Upper lobe of left lung (tissue), 6 donors: Measurements from ENCODE around the gene EML1. TPM values are rescaled to one million over a fixed set of nuclear protein-coding genes. Genes with fewer than 3 reads are reported as not detected.

ENCODE experiments used
- ATAC-seq, 2 donors: fragments of 200-7000 bp; cut with Tn5 transposase; one replicate each; pipeline ENCODE4 v1.9.1; 2022; ENCODE audit warnings: mild to moderate bottlenecking in 2 of 2, moderate library complexity in 2 of 2; ENCODE audit not compliant: low FRiP score in 2 of 2
- DNase-seq, 2 donors: peaks; one replicate each; pipeline ENCODE4 v3.0.0-alpha.2; 2019 to 2020
- H3K27ac ChIP-seq, 4 donors: fragments of 200-600 bp; sonication (generic); one replicate each; pipeline ENCODE4 v1.5.1; 2016 to 2019
- H3K27me3 ChIP-seq, 4 donors: fragments of 200-600 bp; sonication (generic); one replicate each; pipeline ENCODE4 v1.5.1; 2017 to 2019
- H3K36me3 ChIP-seq, 4 donors: fragments of 200-600 bp; sonication (generic); one replicate each; pipeline ENCODE4 v1.5.1; 2016 to 2019
- H3K4me1 ChIP-seq, 4 donors: fragments of 200-600 bp; sonication (generic); one replicate each; pipeline ENCODE4 v1.5.1; 2018 to 2019
- H3K4me3 ChIP-seq, 4 donors: fragments of 200-600 bp; sonication (generic); one replicate each; pipeline ENCODE4 v1.5.1; 2017 to 2019; ENCODE audit warnings: mild to moderate bottlenecking in 2 of 4, moderate library complexity in 1 of 4
- H3K9me3 ChIP-seq, 4 donors: fragments of 200-600 bp; sonication (generic); one replicate each; pipeline ENCODE4 v1.5.1; 2018 to 2019
- CTCF ChIP-seq, 6 experiments: fragments of 450-650 bp in 4 of 6; fragments of 200-600 bp in 2 of 6; sonication (generic) in 2 of 6; IDR thresholded peaks; one replicate each; pipeline ENCODE4 v1.5.1; 2016 to 2019; ENCODE audit warnings: antibody characterized with exemption in 6 of 6
- EP300 ChIP-seq, 4 donors: sonication (generic); formaldehyde crosslinking; IDR thresholded peaks; one replicate each; pipeline ENCODE4 v1.5.1; 2017; ENCODE audit warnings: antibody characterized with exemption in 4 of 4, control low read depth in 2 of 4
- POLR2A ChIP-seq, 4 donors: fragments of 450-650 bp; IDR thresholded peaks; one replicate each; pipeline ENCODE4 v1.5.1; 2016 to 2017; ENCODE audit warnings: antibody characterized with exemption in 4 of 4, mild to moderate bottlenecking in 2 of 4
- POLR2AphosphoS5 ChIP-seq, 2 donors: sonication (generic); formaldehyde crosslinking; IDR thresholded peaks; one replicate each; pipeline ENCODE4 v1.5.1; 2017; ENCODE audit warnings: antibody characterized with exemption in 2 of 2
- WGBS, 2 donors: methylation state at CpG; one replicate each; pipeline ENCODE4 v1.1.5; 2017 to 2018; 5-methylcytosine and 5-hydroxymethylcytosine counted together
- total RNA-seq, 6 donors: library from RNA; depleted of rRNA in 4 of 6; stranded (reverse); fragments of >200 nt in 4 of 6; gene quantifications; one replicate each; pipeline versions ENCODE4 v1.1.0 to v1.2.1, GENCODE V29; 2016 to 2021
- donor health status: DM: no; HTN: no; CAD: no; lungs with moderate emphysema.
- donor health status: DM: no; HTN: yes; CAD: no; lungs with severe emphysema.

Gene EML1
- total RNA-seq, 6 donors from 2014 or later = 22.2 to 55.5 (median 36.4) TPM

GRCh38 chr14:99887407-99887806 lies 94.2 kb downstream of the EML1 start:
- peak in 1 of 2 donors; percentile 45 for DNase-seq
- Histone ChIP-seq H3K36me3 (peaks cover 0 to 18% (median 0%) of the 10 kb centered on the region in 4 donors), H3K4me1 (no peaks in the 10 kb centered on the region), H3K27me3 (no peaks in the 10 kb centered on the region), H3K4me3 (no peak overlapping the region), H3K27ac (no peak overlapping the region), H3K9me3 (no peaks in the 10 kb centered on the region)
- WGBS, 2 donors = 64 to 78% methylated on average over 9 of the region's 9 CpGs
- no peak for ATAC-seq
- TF ChIP-seq POLR2A (IDR thresholded peaks at IDR 0.05) (no peak), POLR2AphosphoS5 (IDR thresholded peaks at IDR 0.05) (no peak), EP300 (IDR thresholded peaks at IDR 0.05) (no peak), CTCF (IDR thresholded peaks at IDR 0.05) (no peak)

GRCh38 chr14:99888149-99888548 lies 94.9 kb downstream of the EML1 start:
- WGBS, 2 donors = 86 to 87% methylated on average over 5 of the region's 5 CpGs
- ATAC-seq = no peak

GRCh38 chr14:99889268-99889667 lies 96.1 kb downstream of the EML1 start:
- H3K27me3 ChIP-seq = no peaks in the 10 kb centered on the region
- WGBS, 2 donors = 89 to 94% methylated on average over 11 of the region's 11 CpGs
- no peak for DNase-seq
- peaks cover 0 to 19% (median 0%) of the 10 kb centered on the region in 4 donors for H3K36me3 ChIP-seq
- no peak overlapping the region for H3K27ac ChIP-seq
- TF ChIP-seq POLR2AphosphoS5 (IDR thresholded peaks at IDR 0.05) (no peak), POLR2A (IDR thresholded peaks at IDR 0.05) (no peak), EP300 (IDR thresholded peaks at IDR 0.05) (no peak), CTCF (IDR thresholded peaks at IDR 0.05) (no peak)
- ATAC-seq = no peak
- no peaks in the 10 kb centered on the region for H3K9me3 ChIP-seq
- no peak overlapping the region for H3K4me3 ChIP-seq
- no peaks in the 10 kb centered on the region for H3K4me1 ChIP-seq

More at GRCh38 chr14:99888149-99888548, 94.9 kb downstream of the EML1 start:
- H3K27ac ChIP-seq = no peak overlapping the region
- no peak for DNase-seq
- H3K4me3 ChIP-seq = no peak overlapping the region
- no peaks in the 10 kb centered on the region for H3K9me3 ChIP-seq
- no peaks in the 10 kb centered on the region for H3K4me1 ChIP-seq
- peaks cover 0 to 19% (median 0%) of the 10 kb centered on the region in 4 donors for H3K36me3 ChIP-seq
- no peaks in the 10 kb centered on the region for H3K27me3 ChIP-seq
- no peak for TF ChIP-seq EP300 (IDR thresholded peaks at IDR 0.05)
- no peak for TF ChIP-seq POLR2AphosphoS5 (IDR thresholded peaks at IDR 0.05)
- no peak for TF ChIP-seq CTCF (IDR thresholded peaks at IDR 0.05)
- no peak for TF ChIP-seq POLR2A (IDR thresholded peaks at IDR 0.05)

- no peak for ATAC-seq
- H3K27ac ChIP-seq = no peak overlapping the region
- 85 to 86% methylated on average over 2 of the region's 2 CpGs for WGBS, 2 donors
- no peaks in the 10 kb centered on the region for H3K4me1 ChIP-seq
- TF ChIP-seq CTCF (IDR thresholded peaks at IDR 0.05) (no peak), POLR2AphosphoS5 (IDR thresholded peaks at IDR 0.05) (no peak), EP300 (IDR thresholded peaks at IDR 0.05) (no peak), POLR2A (IDR thresholded peaks at IDR 0.05) (no peak)
- peaks cover 0 to 19% (median 0%) of the 10 kb centered on the region in 4 donors for H3K36me3 ChIP-seq
- H3K9me3 ChIP-seq = no peaks in the 10 kb centered on the region
- H3K4me3 ChIP-seq = no peak overlapping the region
- no peaks in the 10 kb centered on the region for H3K27me3 ChIP-seq
- no peak for DNase-seq
Measured at GRCh38 chr14:99891266-99891665, 98.1 kb downstream of the EML1 start.

GRCh38 chr14:99891900-99892299 lies 98.7 kb downstream of the EML1 start:
- Histone ChIP-seq H3K4me1 (no peaks in the 10 kb centered on the region), H3K27me3 (no peaks in the 10 kb centered on the region), H3K4me3 (no peak overlapping the region), H3K27ac (no peak overlapping the region), H3K9me3 (no peaks in the 10 kb centered on the region), H3K36me3 (peaks cover 0 to 19% (median 0%) of the 10 kb centered on the region in 4 donors)
- TF ChIP-seq POLR2AphosphoS5 (IDR thresholded peaks at IDR 0.05) (no peak), POLR2A (IDR thresholded peaks at IDR 0.05) (no peak), EP300 (IDR thresholded peaks at IDR 0.05) (no peak), CTCF (IDR thresholded peaks at IDR 0.05) (no peak)
- ATAC-seq = no peak
- 88 to 90% methylated on average over 7 to 10 of the region's 10 CpGs for WGBS, 2 donors
- peak in 1 of 2 donors; percentile 41 for DNase-seq
